Right renal cortex interstitium (tissue), 3 donors: ENCODE data around the gene SRGAP1. TPM values are rescaled to one million over a fixed set of nuclear protein-coding genes. Genes with fewer than 3 reads are reported as not detected.
"Not testable (repeated sequence)": the region's sequence is repeated elsewhere in the genome, so short reads cannot be mapped to it uniquely, and the experiment has no call there.

Experiments
- DNase-seq, 3 donors: peaks; one replicate each; pipeline ENCODE4 v3.0.0-alpha.2; 2013; ENCODE audit warnings: low read depth in 3 of 3, low spot score in 2 of 3
- polyA plus RNA-seq, 3 donors: library from polyadenylated mRNA; unstranded; fragments of 120-200 nt; gene quantifications; one replicate each; pipeline ENCODE4 v1.2.1, GENCODE V29; 2013; ENCODE audit not compliant: insufficient read length in 3 of 3

Gene SRGAP1
- polyA plus RNA-seq, 3 donors, result 21.7 to 24.0 (median 21.9) TPM

GRCh38 chr12:64132672-64133071 lies 288.2 kb downstream of the SRGAP1 start:
- not testable (repeated sequence) for DNase-seq

- no peak for DNase-seq
Observed at GRCh38 chr12:64137117-64137516, 292.6 kb downstream of the SRGAP1 start.

- DNase-seq, result no peak
Observed at GRCh38 chr12:64139021-64139420, 294.5 kb downstream of the SRGAP1 start.

GRCh38 chr12:64142382-64142781 lies 297.9 kb downstream of the SRGAP1 start:
- DNase-seq, result no peak

GRCh38 chr12:64142784-64143183 lies 298.3 kb downstream of the SRGAP1 start:
- DNase-seq, result no peak

GRCh38 chr12:64145226-64145625 lies 300.7 kb downstream of the SRGAP1 start:
- DNase-seq, result no peak

GRCh38 chr12:64147011-64147631 lies 302.6 kb downstream of the SRGAP1 start:
- DNase-seq, result peak; percentile 14 to 36 (median 23)

GRCh38 chr12:64147875-64148274 lies 303.4 kb downstream of the SRGAP1 start:
- no peak for DNase-seq

- DNase-seq, result no peak
Observed at GRCh38 chr12:64154677-64155076, 310.2 kb downstream of the SRGAP1 start.

GRCh38 chr12:64157110-64157509 lies 312.6 kb downstream of the SRGAP1 start:
- DNase-seq, result no peak

- DNase-seq, result no peak
Observed at GRCh38 chr12:64160021-64160710, 315.7 kb downstream of the SRGAP1 start.

- DNase-seq, result no peak
Observed at GRCh38 chr12:64160711-64161060, 316.2 kb downstream of the SRGAP1 start.

GRCh38 chr12:64166606-64167005 lies 322.1 kb downstream of the SRGAP1 start:
- not testable (repeated sequence) for DNase-seq

- not testable (repeated sequence) for DNase-seq
Observed at GRCh38 chr12:64167041-64167440, 322.5 kb downstream of the SRGAP1 start.

GRCh38 chr12:64170024-64170423 lies 325.5 kb downstream of the SRGAP1 start:
- DNase-seq, result no peak

GRCh38 chr12:64170730-64171129 lies 326.2 kb downstream of the SRGAP1 start:
- DNase-seq, result no peak

GRCh38 chr12:64171715-64172114 lies 327.2 kb downstream of the SRGAP1 start:
- DNase-seq, result no peak

GRCh38 chr12:64172143-64172970 lies 327.9 kb downstream of the SRGAP1 start:
- DNase-seq, result no peak

- DNase-seq, result no peak
Observed at GRCh38 chr12:64173456-64173855, 329.0 kb downstream of the SRGAP1 start.

GRCh38 chr12:64175254-64175945 lies 330.9 kb downstream of the SRGAP1 start:
- DNase-seq, result no peak

GRCh38 chr12:64177001-64177400 lies 332.5 kb downstream of the SRGAP1 start:
- no peak for DNase-seq
